Head of caudate nucleus (tissue), 42 donors: Measurements from ENCODE around the gene CCDC169.
"Not testable (repeated sequence)": the region's sequence is repeated elsewhere in the genome, so short reads cannot be mapped to it uniquely, and the experiment has no call there.

Source experiments
- DNase-seq, 42 donors: peaks; one replicate each; pipeline versions ENCODE4 v3.0.0 to v3.0.0-alpha.2; 2020 to 2021; ENCODE audit warnings: mixed read lengths in 7 of 42
- intact Hi-C: fragments of 100-400 bp; cut with DNase I; formaldehyde crosslinking; loops from one replicate; pipeline ENCODE4 v1.15.0; 2022

CCDC169 gene

DNA sequence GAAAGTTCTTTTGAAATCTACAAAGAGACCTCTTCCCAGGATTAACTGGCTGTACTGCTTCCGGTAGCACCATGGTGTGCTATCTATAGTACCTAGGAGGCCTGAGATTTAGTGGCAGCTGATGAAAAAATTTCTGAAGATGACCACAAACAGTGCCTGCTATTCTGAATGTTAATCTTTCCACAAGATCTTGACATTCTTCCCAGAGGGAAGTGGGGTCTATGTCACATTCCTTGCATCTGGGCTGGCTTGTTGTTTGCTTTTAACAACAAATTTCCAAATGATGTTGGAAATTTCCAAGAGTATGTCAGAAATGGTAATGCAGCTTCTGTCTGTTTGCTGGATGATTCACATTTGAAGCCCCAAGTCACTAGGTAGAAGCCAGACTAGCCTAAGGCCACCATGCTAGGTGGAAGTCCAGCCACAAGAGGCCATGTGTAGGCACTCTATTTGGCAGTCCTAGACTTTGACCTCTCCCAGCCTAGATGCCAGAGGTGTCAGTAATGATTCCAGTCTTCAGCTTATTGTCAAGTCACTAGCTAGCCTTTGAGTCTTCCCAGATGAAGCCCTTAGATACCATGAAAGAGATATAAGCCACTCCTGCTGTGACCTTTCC is 26.4 kb upstream of the CCDC169 start:
- DNase-seq: no peak
- intact Hi-C loops: no loop called here

- intact Hi-C loops: no loop called here
- DNase-seq: no peak
Measured at GRCh38 chr13:36323408-36323807, 25.8 kb upstream of the CCDC169 start.

DNA sequence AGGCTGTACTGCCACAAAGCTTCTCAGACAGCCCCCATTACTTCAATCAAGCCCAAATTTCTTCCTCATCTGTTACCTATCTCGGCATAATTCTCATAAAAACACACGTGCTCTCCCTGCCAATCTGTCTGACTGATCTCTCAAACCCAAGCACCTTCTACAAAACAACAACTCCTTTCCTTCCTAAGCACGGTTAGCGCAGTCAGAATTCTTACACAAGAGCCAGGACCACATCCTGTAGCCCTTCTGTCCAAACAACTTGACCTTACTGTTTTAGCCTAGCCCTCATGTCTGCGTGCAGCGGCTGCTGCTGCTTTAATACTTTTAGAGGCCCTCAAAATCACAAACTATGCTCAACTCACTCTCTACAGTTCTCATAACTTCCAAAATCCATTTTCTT is 22.2 kb upstream of the CCDC169 start:
- intact Hi-C loops, DNase-seq: not testable (repeated sequence)

GRCh38 chr13:36313047-36313969 is 15.7 kb upstream of the CCDC169 start:
- intact Hi-C loops: no loop called here
- DNase-seq: no peak

DNA sequence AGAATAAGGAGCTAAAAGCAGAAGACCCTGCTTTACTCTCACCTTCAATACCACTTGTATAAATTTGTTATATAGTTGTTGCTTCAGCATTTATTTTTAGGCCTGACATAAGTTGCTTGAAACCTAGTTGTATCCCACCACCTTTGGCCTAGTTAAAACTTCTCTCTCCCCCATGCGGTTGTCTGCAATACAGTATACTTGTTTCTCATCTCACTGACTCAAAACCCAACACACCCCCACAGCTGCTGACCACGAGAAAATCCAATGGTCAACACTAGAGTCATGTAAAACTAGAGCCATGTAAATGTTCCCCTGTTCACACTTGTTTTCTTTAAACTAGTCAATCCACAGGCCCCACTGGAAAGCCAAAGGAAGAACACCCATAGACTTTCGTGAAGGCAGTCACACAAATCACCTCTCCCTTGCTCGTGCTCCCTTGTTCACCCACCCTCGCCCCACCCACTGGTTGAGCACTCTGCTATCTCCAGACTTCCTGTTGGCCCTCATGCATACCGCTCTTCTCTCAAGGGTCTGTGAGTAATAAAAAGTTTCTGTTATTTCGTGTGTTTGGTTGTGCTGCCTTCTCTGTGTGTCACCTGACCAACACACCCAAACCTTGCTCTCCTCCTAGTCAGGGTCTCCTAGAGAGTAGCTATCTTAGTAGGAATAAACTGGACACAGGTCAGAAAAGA is 12.9 kb upstream of the CCDC169 start:
- intact Hi-C loops: no loop called here
- no peak for DNase-seq

DNA sequence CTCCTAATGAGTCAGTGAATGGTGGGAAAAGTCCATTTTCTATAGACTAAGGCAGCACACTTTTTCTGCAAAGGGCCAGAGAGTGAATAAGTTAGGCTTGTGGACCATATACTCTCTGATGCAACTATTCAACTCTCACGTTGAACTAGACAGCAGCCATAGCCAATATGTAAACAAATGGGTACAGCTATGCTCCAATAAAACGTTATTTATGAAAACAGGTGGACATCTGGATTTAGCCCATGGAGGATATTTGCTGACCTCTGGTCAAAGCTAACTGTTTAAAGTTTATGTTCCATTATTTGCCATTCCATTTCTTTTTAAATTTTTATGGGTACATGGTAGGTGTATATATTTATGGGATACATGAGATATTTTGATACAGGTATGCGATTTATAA is 4.7 kb upstream of the CCDC169 start:
- intact Hi-C loops: no loop called here
- DNase-seq: no peak

DNA sequence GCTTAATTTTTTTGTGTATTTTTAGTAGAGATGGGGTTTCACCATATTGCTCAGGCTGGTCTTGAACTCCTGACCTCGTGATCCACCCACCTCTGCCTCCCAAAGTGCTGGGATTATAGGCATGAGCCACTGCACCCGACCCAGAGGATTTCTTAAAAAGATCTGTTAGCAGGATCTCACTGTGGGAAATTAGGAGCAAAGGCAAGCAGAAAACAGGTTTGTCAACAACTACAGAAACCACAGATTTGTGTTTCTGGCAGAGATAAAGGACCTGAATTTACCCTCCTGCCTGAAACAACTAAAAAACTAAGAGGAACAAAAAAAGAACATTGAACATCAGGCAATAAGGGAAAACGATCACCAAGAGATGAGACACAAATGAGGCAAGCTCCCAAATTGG is 1.9 kb upstream of the CCDC169 start:
- intact Hi-C loops, DNase-seq: not testable (repeated sequence)

DNA sequence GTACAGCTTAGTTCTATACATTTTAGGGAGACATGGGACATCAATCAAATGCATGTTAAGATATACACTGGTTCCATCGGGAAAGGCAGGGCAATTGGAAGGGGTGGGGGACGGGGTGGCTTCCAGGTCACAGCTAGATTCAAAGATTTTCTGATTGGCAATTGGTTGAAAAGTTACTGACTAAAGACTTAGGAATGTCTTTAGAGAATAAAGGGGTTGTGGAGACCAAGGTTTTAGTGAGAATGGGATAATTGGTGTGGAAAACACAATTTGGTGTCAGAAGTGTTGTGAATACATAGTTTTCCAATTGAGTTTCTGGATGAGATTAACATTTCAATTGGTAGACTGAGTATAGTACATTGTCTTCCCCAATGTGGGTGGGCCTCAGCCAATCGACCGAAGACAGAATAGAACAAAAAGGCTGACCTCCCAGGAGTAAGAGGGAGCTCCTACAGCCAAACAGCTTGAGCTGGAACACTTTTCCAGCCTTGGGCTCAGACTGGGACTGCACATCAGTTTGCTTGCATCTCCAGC is 988 bp upstream of the CCDC169 start:
- intact Hi-C loops: no loop called here
- peak in 3 of 42 donors; percentile 6 to 18 (median 13) for DNase-seq

DNA sequence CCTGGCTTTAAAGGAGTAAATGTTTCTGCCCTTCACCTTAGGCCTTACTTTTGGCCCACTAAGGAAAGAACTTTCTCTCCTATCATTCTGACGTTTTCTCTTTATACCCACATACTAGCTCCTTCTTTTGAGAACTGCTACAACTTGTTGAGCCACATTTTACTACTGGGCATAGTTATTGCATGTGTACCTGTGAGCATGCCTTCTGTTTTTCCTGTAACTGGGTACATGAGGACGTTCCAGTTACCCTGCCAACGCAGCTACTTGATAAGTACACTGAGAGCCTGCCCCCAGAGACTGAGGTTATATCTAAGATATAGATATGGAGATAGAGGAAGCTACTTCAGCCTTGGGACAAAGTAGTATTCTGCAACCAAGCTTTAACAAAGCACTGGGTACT is 3.5 kb downstream of the CCDC169 start:
- intact Hi-C loops: no loop called here
- no peak for DNase-seq

DNA sequence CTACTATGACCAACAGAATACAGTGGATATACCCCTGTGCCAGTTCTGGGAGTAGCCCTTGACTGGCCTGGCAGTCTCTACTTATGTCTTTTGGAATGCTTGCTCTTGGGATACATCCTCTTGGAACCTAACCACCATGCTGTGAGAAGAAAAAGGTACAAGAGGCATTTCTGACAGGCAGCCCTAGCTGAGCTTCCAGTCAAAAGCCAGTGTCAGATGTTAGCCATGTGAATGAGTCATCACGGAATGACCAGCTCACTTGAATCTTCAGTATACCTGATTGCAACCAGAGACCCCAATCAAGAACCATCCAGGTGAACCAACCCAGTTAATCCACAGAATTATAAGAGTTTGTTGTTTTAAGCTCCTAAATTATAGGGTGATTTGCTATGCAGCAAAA is 4.1 kb downstream of the CCDC169 start:
- intact Hi-C loops: no loop called here
- DNase-seq: no peak

- intact Hi-C loops: no loop called here
- no peak for DNase-seq
Measured at GRCh38 chr13:36288794-36289391, 8.7 kb downstream of the CCDC169 start.

DNA sequence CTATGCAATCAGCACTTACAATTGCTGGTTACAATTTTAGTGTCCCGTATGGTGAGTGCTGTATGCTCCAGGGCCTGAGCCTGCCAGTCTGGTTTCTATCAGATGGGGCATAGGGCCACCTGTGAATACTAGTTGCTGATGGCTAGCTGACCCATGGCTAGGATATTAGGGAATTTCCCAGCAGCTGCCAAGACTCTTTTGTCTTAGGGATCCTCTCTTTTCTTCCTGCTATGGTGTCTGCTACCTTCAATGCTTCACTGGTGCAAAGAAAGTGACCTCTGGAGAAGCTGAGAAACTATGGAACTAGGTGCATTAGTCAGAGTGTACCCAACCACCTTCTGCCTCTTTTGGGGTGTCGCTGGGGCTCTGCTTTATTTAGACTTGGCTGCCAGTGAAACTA is 11.6 kb downstream of the CCDC169 start:
- no peak for DNase-seq
- intact Hi-C loops: no loop called here

DNA sequence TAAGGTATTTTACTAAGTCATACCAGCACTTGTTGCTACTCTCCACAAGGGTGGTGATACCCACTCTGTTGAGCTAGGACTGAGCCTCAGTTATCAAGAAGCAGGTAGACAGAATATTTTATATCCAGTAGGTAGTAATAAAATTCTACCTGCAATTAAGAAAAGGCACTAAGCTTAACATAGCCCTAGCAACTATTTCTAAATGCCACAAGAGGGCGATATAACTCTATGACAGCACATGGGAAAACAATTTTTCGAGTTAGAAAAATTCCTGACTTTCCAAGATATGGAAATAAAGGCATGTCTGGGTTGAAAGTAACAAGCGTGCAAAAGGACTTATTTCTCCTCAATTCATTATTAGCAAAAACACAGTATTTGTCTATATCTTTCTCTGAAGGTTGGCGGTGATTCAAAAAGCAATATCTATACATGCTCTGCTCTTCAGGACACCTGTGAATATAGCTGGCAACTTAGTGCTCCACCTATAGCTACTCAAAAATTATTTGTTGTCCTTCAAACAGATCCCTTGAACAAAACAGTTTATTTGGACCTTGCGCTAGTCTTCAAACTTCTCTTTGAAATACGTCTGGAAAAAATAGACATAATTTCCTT is 14.7 kb downstream of the CCDC169 start:
- intact Hi-C loops: loop anchor here (5.0 kb wide), 2 partner anchors 306 to 454 kb away; no protein-coding TSS in a partner anchor
- peak in 1 of 42 donors; percentile 28 for DNase-seq

GRCh38 chr13:36275190-36276002 is 22.2 kb downstream of the CCDC169 start:
- DNase-seq: peak in 14 of 42 donors; percentile 7 to 73 (median 36)
- intact Hi-C loops: no loop called here

GRCh38 chr13:36273431-36273830 is 24.2 kb downstream of the CCDC169 start:
- no peak for DNase-seq
- intact Hi-C loops: no loop called here

GRCh38 chr13:36261976-36262375 is 35.6 kb downstream of the CCDC169 start:
- no peak for DNase-seq
- intact Hi-C loops: no loop called here

DNA sequence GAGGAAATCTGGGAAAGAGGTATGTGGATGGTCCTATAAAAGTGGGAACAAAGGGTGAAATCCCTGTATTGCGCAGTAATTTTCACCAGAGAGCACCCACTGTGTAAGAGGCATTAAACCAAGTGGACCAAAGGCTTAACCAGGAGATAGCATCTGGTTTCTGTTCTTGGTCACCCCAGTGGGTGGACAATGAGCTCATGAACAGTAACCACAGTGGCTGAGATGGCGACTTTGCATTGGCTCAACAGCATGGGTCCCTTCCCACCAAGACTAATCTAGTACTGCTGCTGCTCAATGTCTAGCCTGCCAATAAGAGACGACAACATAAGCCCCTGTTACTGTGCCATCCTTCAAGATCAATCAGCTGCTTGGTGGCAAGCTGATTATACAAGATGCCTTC is 36.6 kb downstream of the CCDC169 start:
- no peak for DNase-seq
- intact Hi-C loops: no loop called here
